T-helper 1 cell (primary cell): ENCODE results near the gene FAAP20.
"Not testable (repeated sequence)": the region's sequence is repeated elsewhere in the genome, so short reads cannot be mapped to it uniquely, and the experiment has no call there.

Experiments used
- DNase-seq, 5 donors: peaks; one replicate each; pipeline ENCODE4 v3.0.0-alpha.2; 2012 to 2020

The FAAP20 gene

DNA sequence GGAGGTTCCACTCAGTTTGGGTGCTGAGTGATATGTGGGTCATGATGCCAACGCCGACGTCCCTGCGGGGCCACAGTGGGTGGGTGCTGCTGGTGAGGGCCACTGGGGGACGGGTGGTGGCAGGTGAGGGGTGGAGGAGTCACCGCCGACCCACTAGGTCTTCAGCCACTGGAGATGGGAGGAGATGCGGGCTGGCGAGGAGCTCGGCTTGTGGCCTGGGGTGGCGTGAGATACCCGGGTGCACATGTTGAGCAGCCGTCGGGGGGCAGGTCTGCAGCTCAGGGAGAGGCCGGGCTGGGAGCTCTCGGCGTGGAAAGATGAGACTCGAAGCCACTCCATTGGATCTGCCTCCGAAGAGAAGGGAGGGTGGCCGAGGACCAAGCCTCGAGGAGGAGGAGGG lies 40.5 kb downstream of the FAAP20 start:
- no peak for DNase-seq

DNA sequence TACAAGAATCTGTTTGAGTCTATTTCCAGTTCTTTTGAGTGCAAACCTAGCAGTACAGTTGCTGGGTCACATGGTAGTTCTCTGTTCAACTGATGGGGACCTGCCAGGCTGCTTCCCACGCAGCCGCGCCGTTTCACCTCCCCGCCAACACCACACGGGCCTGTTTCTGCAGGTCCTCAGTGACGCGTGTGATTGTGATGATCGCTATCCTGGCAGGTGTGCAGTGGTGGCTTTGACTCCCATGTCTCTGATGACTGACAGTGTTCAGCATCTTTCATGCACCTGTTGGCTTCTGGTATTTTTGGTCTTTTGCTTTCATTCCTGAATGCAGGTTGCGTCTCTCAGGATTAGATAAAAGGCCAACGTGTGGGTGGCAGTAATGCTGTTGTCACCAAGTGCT lies 41.6 kb downstream of the FAAP20 start:
- DNase-seq = no peak

DNA sequence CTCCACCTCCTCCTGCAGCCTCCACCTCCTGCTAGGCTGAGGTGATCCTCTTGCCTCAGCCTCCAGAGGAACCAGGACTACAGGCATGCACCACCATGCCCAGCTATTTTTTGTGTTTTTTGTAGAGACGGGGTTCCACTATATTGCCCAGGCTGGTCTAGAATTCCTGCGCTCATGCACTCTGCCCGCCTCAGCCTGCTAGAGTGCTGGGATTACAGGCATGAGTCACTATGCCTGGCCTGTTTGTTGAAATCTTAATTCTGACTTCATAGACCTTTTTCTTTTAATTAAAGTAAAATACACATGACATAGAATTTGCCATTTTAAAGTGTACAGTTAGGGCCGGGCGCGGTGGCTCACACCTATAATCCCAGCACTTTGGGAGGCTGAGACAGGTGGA lies 42.7 kb downstream of the FAAP20 start:
- no peak for DNase-seq

DNA sequence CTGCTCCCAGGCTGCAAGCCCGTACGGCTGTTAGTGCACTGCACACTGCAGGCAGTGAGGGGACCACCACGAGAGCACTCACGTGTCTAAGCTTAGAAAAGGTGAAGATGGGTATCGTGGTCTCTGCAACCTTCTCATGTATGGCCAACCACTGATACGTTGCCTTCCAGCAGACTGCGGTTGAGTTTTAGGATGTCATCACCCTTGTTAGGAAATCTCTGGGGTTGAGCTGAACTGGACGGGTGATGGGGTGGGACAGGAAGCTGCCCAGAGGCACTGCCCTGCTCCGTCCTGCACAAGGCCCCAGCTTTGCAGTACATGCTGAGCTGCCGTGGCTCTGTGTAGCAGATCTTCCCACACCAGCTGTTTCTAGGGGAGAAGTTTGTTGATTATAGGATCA lies 43.3 kb downstream of the FAAP20 start:
- DNase-seq = no peak

DNA sequence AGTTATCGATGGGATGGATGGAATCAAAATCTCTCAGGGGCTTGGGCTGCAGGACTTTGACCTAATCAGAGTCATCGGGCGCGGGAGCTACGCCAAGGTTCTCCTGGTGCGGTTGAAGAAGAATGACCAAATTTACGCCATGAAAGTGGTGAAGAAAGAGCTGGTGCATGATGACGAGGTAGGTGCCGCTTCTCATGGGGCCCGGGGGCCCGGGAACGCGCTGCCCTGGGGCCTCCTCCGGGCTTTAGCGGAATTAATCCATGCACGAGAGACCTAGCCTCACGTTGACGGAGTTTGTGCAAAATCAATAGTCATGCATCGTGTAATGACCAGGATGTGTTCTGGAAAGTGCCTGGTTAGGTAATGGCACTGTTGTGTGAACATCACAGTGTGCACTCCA lies 43.8 kb downstream of the FAAP20 start:
- DNase-seq = no peak

DNA sequence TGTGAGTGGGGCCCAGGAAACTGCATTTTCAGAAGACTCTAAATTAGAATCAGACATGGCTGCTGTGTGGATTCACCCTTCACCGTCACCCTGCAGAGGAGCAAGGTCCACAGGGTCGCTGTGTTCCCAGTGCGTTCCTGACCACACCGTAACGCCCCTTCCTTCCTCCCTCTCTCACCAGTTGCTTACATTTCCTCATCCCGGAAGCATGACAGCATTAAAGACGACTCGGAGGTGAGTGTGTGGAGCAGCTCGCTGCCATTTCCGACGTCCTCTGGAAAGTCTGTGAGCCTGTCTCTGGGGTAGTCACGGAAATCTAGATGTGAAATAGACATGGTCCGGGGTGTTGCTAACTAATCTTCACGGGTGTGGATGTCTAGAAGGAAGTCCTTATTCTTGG lies 45.9 kb downstream of the FAAP20 start:
- peak; percentile 35 to 85 (median 44) for DNase-seq

DNA sequence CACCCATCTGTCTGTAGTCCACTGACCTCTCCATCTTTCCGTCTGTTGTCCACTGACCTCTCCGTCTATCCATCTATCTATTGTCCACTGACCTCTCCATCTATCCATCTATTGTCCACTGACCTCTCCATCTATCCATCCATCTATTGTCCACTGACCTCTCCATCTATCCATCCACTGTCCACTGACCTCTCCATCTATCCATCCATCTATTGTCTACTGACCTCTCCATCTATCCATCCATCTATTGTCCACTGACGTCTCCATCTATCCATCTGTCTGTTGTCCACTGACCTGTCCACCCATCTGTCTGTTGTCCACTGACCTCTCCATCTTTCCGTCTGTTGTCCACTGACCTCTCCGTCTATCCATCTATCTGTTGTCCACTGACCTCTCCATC lies 46.7 kb downstream of the FAAP20 start:
- not testable (repeated sequence) for DNase-seq

DNA sequence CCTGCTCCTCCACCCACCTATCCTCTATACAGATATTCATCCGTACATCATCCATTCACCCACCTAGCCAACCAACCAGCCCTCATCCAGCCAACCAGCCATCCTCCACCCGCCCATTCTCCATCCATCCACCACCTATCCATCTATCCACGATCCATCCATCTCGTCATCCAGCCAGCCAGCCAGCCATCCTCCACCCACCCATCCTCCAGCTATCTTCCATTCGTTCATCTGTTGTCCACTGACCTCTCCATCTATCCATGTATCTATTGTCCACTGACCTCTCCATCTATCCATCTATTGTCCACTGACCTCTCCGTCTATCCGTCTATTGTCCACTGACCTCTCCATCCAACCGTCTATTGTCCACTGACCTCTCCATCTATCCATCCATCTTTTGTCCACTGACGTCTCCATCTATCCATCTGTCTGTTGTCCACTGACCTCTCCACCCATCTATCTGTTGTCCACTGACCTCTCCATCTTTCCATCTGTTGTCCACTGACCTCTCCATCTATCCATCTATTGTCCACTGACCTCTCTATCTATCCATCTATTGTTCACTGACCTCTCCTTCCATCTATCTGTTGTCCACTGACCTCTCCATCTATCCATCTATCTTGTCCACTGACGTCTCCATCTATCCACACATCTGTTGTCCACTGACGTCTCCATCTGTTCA lies 47.6 kb downstream of the FAAP20 start:
- DNase-seq = no peak

DNA sequence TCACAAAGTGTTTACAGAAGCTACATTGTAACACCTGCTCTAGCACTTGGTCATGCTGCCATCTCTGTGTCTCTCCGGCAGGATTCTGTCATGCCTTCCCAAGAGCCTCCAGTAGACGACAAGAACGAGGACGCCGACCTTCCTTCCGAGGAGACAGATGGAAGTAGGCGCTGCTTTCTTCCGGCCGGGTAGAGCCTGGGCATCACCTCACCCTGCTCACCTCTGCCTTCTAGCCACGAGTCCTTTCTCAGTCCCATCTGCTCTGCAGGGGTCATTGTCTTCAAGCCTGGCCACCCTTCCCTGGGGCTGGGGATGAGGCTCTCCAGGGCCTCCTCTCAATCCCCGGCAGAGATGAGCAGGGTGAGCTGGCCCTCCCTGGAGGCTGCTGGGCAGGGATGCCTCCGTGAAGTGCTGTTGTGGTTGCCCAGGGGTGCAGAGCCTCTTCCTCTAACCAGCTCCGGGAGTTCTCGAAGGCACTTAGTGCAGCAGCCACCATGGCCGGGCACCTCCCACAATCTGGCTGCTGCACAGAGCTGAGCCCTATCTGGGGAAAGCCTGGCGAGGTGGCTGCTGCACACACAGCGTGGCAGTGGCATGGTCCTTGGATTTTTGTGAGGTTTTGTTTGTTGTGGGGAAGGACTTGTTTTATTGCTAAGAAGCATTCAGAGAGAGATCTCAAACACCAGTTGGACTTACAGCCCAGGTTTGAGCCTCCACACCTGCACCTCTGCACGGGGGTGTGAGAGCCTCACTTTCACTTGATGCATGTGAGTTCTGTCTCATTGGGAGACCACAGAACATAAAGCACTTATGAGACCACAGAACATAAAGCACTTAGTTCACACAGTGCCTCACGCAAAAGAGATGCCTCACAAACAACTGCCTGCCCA lies 48.4 kb downstream of the FAAP20 start:
- peak in 1 of 5 donors; percentile 55 for DNase-seq

DNA sequence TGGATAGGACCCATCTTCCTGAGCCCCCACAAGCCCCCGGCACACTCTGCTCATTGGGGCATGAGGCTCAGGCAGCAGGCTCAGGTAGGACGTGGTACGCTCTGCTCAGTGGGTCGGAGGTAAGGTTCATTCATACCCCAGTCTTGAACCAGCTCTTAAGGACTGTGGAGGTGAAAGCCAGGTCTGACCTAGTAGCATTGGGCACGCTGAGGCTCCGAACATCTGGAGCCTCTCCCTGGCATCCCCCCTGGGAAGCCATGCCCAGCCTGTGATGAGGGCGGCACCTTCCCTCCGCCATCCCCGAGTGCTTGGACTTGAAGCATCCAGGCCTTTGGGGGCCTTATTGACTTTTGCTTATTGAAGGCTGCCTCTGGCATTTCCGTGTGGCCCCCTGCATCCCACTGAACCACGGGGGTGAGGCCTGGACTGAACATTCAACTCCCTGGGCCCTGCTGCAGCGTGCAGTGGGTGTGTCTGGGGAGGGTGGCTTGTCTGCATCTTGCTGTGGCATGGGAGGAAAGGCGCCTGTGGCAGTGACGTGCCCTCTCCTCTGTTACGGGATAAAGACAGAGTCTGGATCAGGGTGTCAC lies 50.0 kb downstream of the FAAP20 start:
- no peak for DNase-seq

DNA sequence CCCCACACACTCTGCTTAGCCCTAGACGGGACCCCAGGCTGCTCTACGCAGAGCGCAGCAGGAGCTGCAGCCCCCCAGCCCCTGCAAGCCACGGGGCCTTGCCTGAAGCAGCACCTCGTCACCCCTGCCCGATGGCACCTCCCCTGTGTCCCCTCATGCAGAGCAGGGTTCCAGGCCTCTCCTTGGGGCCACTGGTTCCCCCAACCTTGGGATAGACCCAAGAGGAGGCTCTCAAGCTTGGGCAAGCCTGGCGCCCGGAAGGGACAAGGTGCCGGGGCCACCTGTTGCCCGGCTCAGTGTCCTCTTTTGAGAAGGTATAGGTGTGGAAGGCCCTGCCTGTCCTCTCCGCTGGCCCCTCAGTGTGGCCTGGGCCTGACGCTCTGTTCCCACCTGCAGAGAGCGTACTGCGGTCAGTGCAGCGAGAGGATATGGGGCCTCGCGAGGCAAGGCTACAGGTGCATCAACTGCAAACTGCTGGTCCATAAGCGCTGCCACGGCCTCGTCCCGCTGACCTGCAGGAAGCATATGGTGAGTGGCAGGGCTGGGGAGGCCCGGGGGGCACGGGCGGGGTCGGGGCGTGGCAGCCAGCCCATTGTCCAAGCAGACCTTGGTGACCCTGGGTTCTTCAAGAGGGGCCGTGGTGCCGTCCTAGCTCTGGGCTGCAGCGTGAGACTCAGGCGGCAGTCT lies 50.6 kb downstream of the FAAP20 start:
- no peak for DNase-seq

DNA sequence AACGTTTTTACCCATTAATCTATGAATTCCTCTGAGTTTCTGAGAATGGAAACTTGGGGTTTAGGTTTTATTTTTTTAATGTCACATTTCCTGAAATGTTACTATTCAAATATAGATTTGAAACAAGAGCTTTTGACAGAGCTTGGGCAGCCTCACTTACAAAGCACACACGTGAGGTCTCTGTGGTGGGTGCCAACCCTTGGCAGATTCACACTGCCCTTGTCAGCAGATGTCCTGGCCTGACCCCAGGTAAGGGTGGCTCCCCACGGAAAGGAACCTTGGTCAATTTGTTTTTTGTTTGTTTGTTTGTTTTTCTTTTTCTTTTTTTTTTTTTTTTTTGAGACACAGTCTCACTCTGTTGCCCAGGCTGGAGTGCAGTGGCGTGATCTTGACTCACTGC lies 53.5 kb downstream of the FAAP20 start:
- no peak for DNase-seq
